ENCODE data around the gene SLAMF7. TPM values are rescaled to one million over a fixed set of nuclear protein-coding genes. Genes with fewer than 3 reads are reported as not detected.
"Not testable (repeated sequence)": the region's sequence is repeated elsewhere in the genome, so short reads cannot be mapped to it uniquely, and the experiment has no call there.

Gene SLAMF7, protein sequence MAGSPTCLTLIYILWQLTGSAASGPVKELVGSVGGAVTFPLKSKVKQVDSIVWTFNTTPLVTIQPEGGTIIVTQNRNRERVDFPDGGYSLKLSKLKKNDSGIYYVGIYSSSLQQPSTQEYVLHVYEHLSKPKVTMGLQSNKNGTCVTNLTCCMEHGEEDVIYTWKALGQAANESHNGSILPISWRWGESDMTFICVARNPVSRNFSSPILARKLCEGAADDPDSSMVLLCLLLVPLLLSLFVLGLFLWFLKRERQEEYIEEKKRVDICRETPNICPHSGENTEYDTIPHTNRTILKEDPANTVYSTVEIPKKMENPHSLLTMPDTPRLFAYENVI
- total RNA-seq (2012; rRNA removed) = not detected in 2 replicates

DNA sequence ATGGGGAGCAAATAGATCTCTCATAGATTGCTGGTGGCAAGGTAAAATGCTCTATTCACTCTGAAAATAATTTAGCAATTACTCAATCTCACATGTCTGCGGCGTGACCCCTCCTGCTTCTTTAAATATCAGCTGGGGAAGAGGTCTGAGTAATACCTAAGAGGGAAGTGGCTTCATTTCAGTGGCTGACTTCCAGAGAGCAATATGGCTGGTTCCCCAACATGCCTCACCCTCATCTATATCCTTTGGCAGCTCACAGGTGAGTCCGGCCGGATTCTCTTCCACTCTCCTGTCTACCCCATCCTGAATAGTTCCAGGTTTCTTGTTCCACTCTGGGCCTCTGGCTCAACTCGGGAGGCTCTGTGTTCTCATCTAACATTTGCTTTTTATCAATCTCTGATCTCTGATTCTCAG is at the start of gene SLAMF7:
Gene SLAMF7, plus strand, starts transcription at position 150 of the 414 bp plus-strand sequence. Its CDS starts 55 bp downstream, at position 205.
- Histone ChIP-seq H3K27me3 (ENCODE audit: control insufficient read depth, insufficient read depth, low read length) (no peaks in the 10 kb centered on the region), H3K4me1 (ENCODE audit: control insufficient read depth, insufficient read depth, low read length) (no peaks in the 10 kb centered on the region), H3K4me3 (ENCODE audit: low read length) (no peak within 1 kb of the TSS), H3K4me2 (ENCODE audit: low read length) (no peak within 1 kb of the TSS), H3K9me3 (replicated peaks; ENCODE audit: low read length) (no peaks in the 10 kb centered on the region), H3K36me3 (ENCODE audit: insufficient read depth, low read length) (no peaks in the 10 kb centered on the region), H3K9ac (ENCODE audit: low read depth, low read length) (no peak within 1 kb of the TSS)

DNA sequence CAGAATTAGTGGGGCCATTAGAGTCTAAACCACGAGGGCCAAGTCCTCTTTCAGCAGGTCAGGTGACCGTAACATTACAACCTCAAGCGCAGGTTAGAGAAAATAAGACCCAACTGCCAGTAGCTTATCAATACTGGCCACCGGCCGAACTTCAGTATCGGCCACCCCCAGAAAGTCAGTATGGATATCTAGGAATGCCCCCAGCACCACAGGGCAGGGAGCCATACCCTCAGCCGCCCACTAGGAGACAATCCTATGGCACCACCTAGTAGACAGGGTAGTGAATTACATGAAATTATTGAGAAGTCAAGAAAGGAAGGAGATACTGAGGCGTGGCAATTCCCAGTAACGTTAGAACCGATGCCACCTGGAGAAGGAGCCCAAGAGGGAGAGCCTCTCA is 46.7 kb upstream of the SLAMF7 start:
- H3K4me3 ChIP-seq (ENCODE audit: low read length); H3K4me1 ChIP-seq (ENCODE audit: control insufficient read depth, insufficient read depth, low read length); H3K9me3 ChIP-seq (replicated peaks; ENCODE audit: low read length); H3K9ac ChIP-seq (ENCODE audit: low read depth, low read length); H3K36me3 ChIP-seq (ENCODE audit: insufficient read depth, low read length); H3K4me2 ChIP-seq (ENCODE audit: low read length); H3K27me3 ChIP-seq (ENCODE audit: control insufficient read depth, insufficient read depth, low read length): not testable (repeated sequence)

GRCh38 chr1:160702100-160702499 is 36.9 kb upstream of the SLAMF7 start:
- H3K4me3 ChIP-seq (ENCODE audit: low read length) = no peak overlapping the region
- H3K9me3 ChIP-seq (replicated peaks; ENCODE audit: low read length) = no peaks in the 10 kb centered on the region
- H3K36me3 ChIP-seq (ENCODE audit: insufficient read depth, low read length) = no peaks in the 10 kb centered on the region
- no peak overlapping the region for H3K4me2 ChIP-seq (ENCODE audit: low read length)
- no peaks in the 10 kb centered on the region for H3K27me3 ChIP-seq (ENCODE audit: control insufficient read depth, insufficient read depth, low read length)
- no peaks in the 10 kb centered on the region for H3K4me1 ChIP-seq (ENCODE audit: control insufficient read depth, insufficient read depth, low read length)
- no peak overlapping the region for H3K9ac ChIP-seq (ENCODE audit: low read depth, low read length)

GRCh38 chr1:160704250-160704649 is 34.8 kb upstream of the SLAMF7 start:
- H3K4me1 ChIP-seq (ENCODE audit: control insufficient read depth, insufficient read depth, low read length) = no peaks in the 10 kb centered on the region

GRCh38 chr1:160705212-160705621 is 33.8 kb upstream of the SLAMF7 start:
- not testable (repeated sequence) for H3K36me3 ChIP-seq (ENCODE audit: insufficient read depth, low read length); H3K9me3 ChIP-seq (replicated peaks; ENCODE audit: low read length); H3K27me3 ChIP-seq (ENCODE audit: control insufficient read depth, insufficient read depth, low read length); H3K4me3 ChIP-seq (ENCODE audit: low read length); H3K9ac ChIP-seq (ENCODE audit: low read depth, low read length); H3K4me1 ChIP-seq (ENCODE audit: control insufficient read depth, insufficient read depth, low read length); H3K4me2 ChIP-seq (ENCODE audit: low read length)

More at GRCh38 chr1:160704250-160704649, 34.8 kb upstream of the SLAMF7 start:
- no peaks in the 10 kb centered on the region for H3K36me3 ChIP-seq (ENCODE audit: insufficient read depth, low read length)
- no peak overlapping the region for H3K4me3 ChIP-seq (ENCODE audit: low read length)
- no peak overlapping the region for H3K4me2 ChIP-seq (ENCODE audit: low read length)
- no peak overlapping the region for H3K9ac ChIP-seq (ENCODE audit: low read depth, low read length)
- peaks cover 5% of the 10 kb centered on the region for H3K27me3 ChIP-seq (ENCODE audit: control insufficient read depth, insufficient read depth, low read length)
- H3K9me3 ChIP-seq (replicated peaks; ENCODE audit: low read length) = no peaks in the 10 kb centered on the region

- peaks cover 5% of the 10 kb centered on the region for H3K27me3 ChIP-seq (ENCODE audit: control insufficient read depth, insufficient read depth, low read length)
- H3K4me1 ChIP-seq (ENCODE audit: control insufficient read depth, insufficient read depth, low read length) = no peaks in the 10 kb centered on the region
- no peak overlapping the region for H3K4me3 ChIP-seq (ENCODE audit: low read length)
- no peak overlapping the region for H3K4me2 ChIP-seq (ENCODE audit: low read length)
- H3K9me3 ChIP-seq (replicated peaks; ENCODE audit: low read length) = no peaks in the 10 kb centered on the region
- H3K36me3 ChIP-seq (ENCODE audit: insufficient read depth, low read length) = no peaks in the 10 kb centered on the region
- no peak overlapping the region for H3K9ac ChIP-seq (ENCODE audit: low read depth, low read length)
These were observed 33.3 kb upstream of the SLAMF7 start for GRCh38 chr1:160705742-160706141.

- Histone ChIP-seq H3K9me3 (replicated peaks; ENCODE audit: low read length) (no peaks in the 10 kb centered on the region), H3K4me2 (ENCODE audit: low read length) (no peak overlapping the region), H3K4me3 (ENCODE audit: low read length) (no peak overlapping the region), H3K27me3 (ENCODE audit: control insufficient read depth, insufficient read depth, low read length) (peaks cover 9% of the 10 kb centered on the region), H3K36me3 (ENCODE audit: insufficient read depth, low read length) (no peaks in the 10 kb centered on the region), H3K4me1 (ENCODE audit: control insufficient read depth, insufficient read depth, low read length) (no peaks in the 10 kb centered on the region), H3K9ac (ENCODE audit: low read depth, low read length) (no peak overlapping the region)
These were observed 32.4 kb upstream of the SLAMF7 start for GRCh38 chr1:160706526-160707235.

- Histone ChIP-seq H3K27me3 (ENCODE audit: control insufficient read depth, insufficient read depth, low read length) (peaks cover 9% of the 10 kb centered on the region), H3K4me2 (ENCODE audit: low read length) (no peak overlapping the region), H3K36me3 (ENCODE audit: insufficient read depth, low read length) (no peaks in the 10 kb centered on the region), H3K4me3 (ENCODE audit: low read length) (no peak overlapping the region), H3K9me3 (replicated peaks; ENCODE audit: low read length) (no peaks in the 10 kb centered on the region), H3K9ac (ENCODE audit: low read depth, low read length) (no peak overlapping the region), H3K4me1 (ENCODE audit: control insufficient read depth, insufficient read depth, low read length) (no peaks in the 10 kb centered on the region)
These were observed 31.6 kb upstream of the SLAMF7 start for GRCh38 chr1:160707236-160708064.

- Histone ChIP-seq H3K4me2 (ENCODE audit: low read length) (no peak overlapping the region), H3K27me3 (ENCODE audit: control insufficient read depth, insufficient read depth, low read length) (peaks cover 9% of the 10 kb centered on the region), H3K4me1 (ENCODE audit: control insufficient read depth, insufficient read depth, low read length) (no peaks in the 10 kb centered on the region), H3K36me3 (ENCODE audit: insufficient read depth, low read length) (no peaks in the 10 kb centered on the region), H3K9me3 (replicated peaks; ENCODE audit: low read length) (no peaks in the 10 kb centered on the region), H3K4me3 (ENCODE audit: low read length) (no peak overlapping the region), H3K9ac (ENCODE audit: low read depth, low read length) (no peak overlapping the region)
These were observed 30.9 kb upstream of the SLAMF7 start for GRCh38 chr1:160708118-160708517.

- no peak overlapping the region for H3K4me3 ChIP-seq (ENCODE audit: low read length)
- H3K4me1 ChIP-seq (ENCODE audit: control insufficient read depth, insufficient read depth, low read length) = no peaks in the 10 kb centered on the region
- no peak overlapping the region for H3K4me2 ChIP-seq (ENCODE audit: low read length)
- H3K36me3 ChIP-seq (ENCODE audit: insufficient read depth, low read length) = no peaks in the 10 kb centered on the region
- H3K27me3 ChIP-seq (ENCODE audit: control insufficient read depth, insufficient read depth, low read length) = peaks cover 9% of the 10 kb centered on the region
- no peaks in the 10 kb centered on the region for H3K9me3 ChIP-seq (replicated peaks; ENCODE audit: low read length)
- no peak overlapping the region for H3K9ac ChIP-seq (ENCODE audit: low read depth, low read length)
These were observed 30.2 kb upstream of the SLAMF7 start for GRCh38 chr1:160708801-160709200.

DNA sequence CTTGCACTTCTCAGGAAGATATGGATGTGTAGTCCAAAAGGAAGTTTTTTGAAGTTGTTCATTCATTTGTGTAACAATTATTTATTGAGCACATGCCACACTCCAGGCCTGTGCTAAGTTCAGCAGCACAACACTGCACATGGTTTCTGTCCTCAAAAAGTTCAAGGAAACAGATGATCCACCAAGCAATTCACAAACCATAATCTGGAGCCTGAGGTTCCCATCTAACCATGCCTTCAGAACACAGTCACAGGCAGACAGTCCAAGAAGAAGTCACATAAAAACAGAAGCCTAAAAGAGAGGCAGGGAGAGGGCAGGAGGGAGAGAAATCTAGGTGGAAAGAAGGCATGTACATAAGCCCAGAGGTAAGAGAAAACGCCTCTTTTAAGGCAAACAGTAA is 29.3 kb upstream of the SLAMF7 start:
- H3K4me2 ChIP-seq (ENCODE audit: low read length) = no peak overlapping the region
- H3K4me3 ChIP-seq (ENCODE audit: low read length) = no peak overlapping the region
- no peaks in the 10 kb centered on the region for H3K4me1 ChIP-seq (ENCODE audit: control insufficient read depth, insufficient read depth, low read length)
- no peaks in the 10 kb centered on the region for H3K36me3 ChIP-seq (ENCODE audit: insufficient read depth, low read length)
- no peaks in the 10 kb centered on the region for H3K9me3 ChIP-seq (replicated peaks; ENCODE audit: low read length)
- no peak overlapping the region for H3K9ac ChIP-seq (ENCODE audit: low read depth, low read length)
- H3K27me3 ChIP-seq (ENCODE audit: control insufficient read depth, insufficient read depth, low read length) = peaks cover 10% of the 10 kb centered on the region
